ENCODE measurements around the gene SEC61B.

- TF ChIP-seq CTCF (IDR thresholded peaks at IDR 0.05), result peak; percentile 89 to 95 (median 91)
- TF ChIP-seq POLR2A (IDR thresholded peaks at IDR 0.05), result no peak
- peak; percentile 40 for TF ChIP-seq POLR2AphosphoS5 (IDR thresholded peaks at IDR 0.05)
- no peak for TF ChIP-seq EP300 (IDR thresholded peaks at IDR 0.05)
Observed at GRCh38 chr9:99184475-99185347, 37.4 kb upstream of the SEC61B start.
